DOHH2 (cell line): ENCODE results near the gene GLDC.

Experiments used
- H3F3A ChIP-seq: fragments of 200-600 bp; sonication (generic), shearing (Covaris generic); 2 replicates; pipeline ENCODE4 v1.6.0; 2016; ENCODE audit warnings: antibody characterized with exemption, mild to moderate bottlenecking; ENCODE audit not compliant: control insufficient read depth, insufficient read depth
- H3K27ac ChIP-seq: fragments of 200-600 bp; sonication (generic); 2 replicates; pipeline ENCODE4 v1.5.1; 2014; ENCODE audit warnings: low read depth, mild to moderate bottlenecking, low read length, moderate library complexity
- H3K27me3 ChIP-seq: fragments of 200-600 bp; sonication (generic); 2 replicates; pipeline ENCODE4 v1.6.1; 2014; ENCODE audit warnings: mild to moderate bottlenecking, low read length, mixed read lengths; ENCODE audit not compliant: control insufficient read depth
- H3K36me3 ChIP-seq: fragments of 200-600 bp; sonication (generic); 2 replicates; pipeline ENCODE4 v1.6.1; 2014; ENCODE audit warnings: mild to moderate bottlenecking, low read length, moderate library complexity, mixed read lengths; ENCODE audit not compliant: control insufficient read depth
- H3K4me1 ChIP-seq: fragments of 200-600 bp; sonication (generic); 2 replicates; pipeline ENCODE4 v1.6.1; 2014; ENCODE audit warnings: mild to moderate bottlenecking, low read length, mixed read lengths; ENCODE audit not compliant: control insufficient read depth
- H3K4me2 ChIP-seq: fragments of 200-600 bp; sonication (generic); 2 replicates; pipeline ENCODE4 v1.6.0; 2014; ENCODE audit warnings: mild to moderate bottlenecking, low read length, moderate library complexity
- H3K4me3 ChIP-seq: fragments of 200-600 bp; sonication (generic); 2 replicates; pipeline ENCODE4 v1.5.1; 2014; ENCODE audit warnings: mild to moderate bottlenecking, low read length, mixed read lengths
- H3K79me2 ChIP-seq: fragments of 200-600 bp; sonication (generic); 2 replicates; pipeline ENCODE4 v1.6.1; 2014; ENCODE audit warnings: mild to moderate bottlenecking, low read length, mixed read lengths; ENCODE audit not compliant: control insufficient read depth
- H3K9me2 ChIP-seq: fragments of 200-600 bp; sonication (generic); replicated peaks from 2 replicates; pipeline ENCODE4 v1.6.1; 2014; ENCODE audit warnings: mild to moderate bottlenecking, low read length, mixed read lengths; ENCODE audit not compliant: control insufficient read depth
- H3K9me3 ChIP-seq: fragments of 200-600 bp; sonication (generic); 2 replicates; pipeline ENCODE4 v1.6.1; 2014; ENCODE audit warnings: antibody characterized with exemption, low read length, mixed read lengths; ENCODE audit not compliant: control insufficient read depth, insufficient read depth
- H4K20me1 ChIP-seq: fragments of 200-600 bp; sonication (generic); 2 replicates; pipeline ENCODE4 v1.6.0; 2014; ENCODE audit warnings: low read depth, mild to moderate bottlenecking, antibody characterized with exemption, low read length, moderate library complexity; ENCODE audit not compliant: control insufficient read depth, insufficient read depth
- CTCF ChIP-seq: fragments of 200-600 bp; sonication (generic); IDR thresholded peaks from one replicate; pipeline ENCODE4 v1.5.1; 2014; ENCODE audit warnings: antibody characterized with exemption, mild to moderate bottlenecking, low read depth, low read length; ENCODE audit not compliant: poor library complexity, severe bottlenecking
- EZH2phosphoT487 ChIP-seq: fragments of 200-600 bp; sonication (generic); IDR thresholded peaks from 2 replicates; pipeline ENCODE4 v1.6.1; 2017; ENCODE audit warnings: borderline replicate concordance, mild to moderate bottlenecking, antibody characterized with exemption, low read length, moderate library complexity, mixed read lengths

Gene GLDC

GRCh38 chr9:6616951-6617602 is 28.5 kb downstream of the GLDC start:
- Histone ChIP-seq H3K4me3 (no peak overlapping the region), H3K4me2 (no peak overlapping the region)

GRCh38 chr9:6614489-6614888 is 31.0 kb downstream of the GLDC start:
- Histone ChIP-seq H3K27ac (no peak overlapping the region), H3K9me3 (no peaks in the 10 kb centered on the region), H3K36me3 (no peaks in the 10 kb centered on the region), H3K79me2 (no peaks in the 10 kb centered on the region), H3K9me2 (no peaks in the 10 kb centered on the region), H3K27me3 (peaks cover 10% of the 10 kb centered on the region), H3K4me2 (no peak overlapping the region), H3F3A (no peaks in the 10 kb centered on the region), H3K4me3 (no peak overlapping the region), H4K20me1 (no peaks in the 10 kb centered on the region), H3K4me1 (no peaks in the 10 kb centered on the region)
- TF ChIP-seq CTCF (no peak), EZH2phosphoT487 (no peak)

More at GRCh38 chr9:6616951-6617602, 28.5 kb downstream of the GLDC start:
- Histone ChIP-seq H3K27me3 (peaks cover 27% of the 10 kb centered on the region), H3K79me2 (no peaks in the 10 kb centered on the region), H4K20me1 (no peaks in the 10 kb centered on the region), H3K9me3 (no peaks in the 10 kb centered on the region), H3F3A (no peaks in the 10 kb centered on the region), H3K36me3 (no peaks in the 10 kb centered on the region), H3K27ac (no peak overlapping the region), H3K4me1 (peaks cover 4% of the 10 kb centered on the region; the same call in 1 of the 2 replicates), H3K9me2 (no peaks in the 10 kb centered on the region)
- TF ChIP-seq EZH2phosphoT487 (no peak), CTCF (no peak)

- Histone ChIP-seq H3K9me2 (no peaks in the 10 kb centered on the region), H3K36me3 (no peaks in the 10 kb centered on the region), H3K27ac (no peak overlapping the region), H3K4me3 (no peak overlapping the region), H3K79me2 (no peaks in the 10 kb centered on the region), H4K20me1 (no peaks in the 10 kb centered on the region), H3K4me1 (no peaks in the 10 kb centered on the region), H3K27me3 (no peaks in the 10 kb centered on the region; the same call in 1 of the 2 replicates), H3K4me2 (no peak overlapping the region), H3F3A (no peaks in the 10 kb centered on the region), H3K9me3 (no peaks in the 10 kb centered on the region)
- TF ChIP-seq EZH2phosphoT487 (no peak), CTCF (no peak)
These were observed 33.7 kb downstream of the GLDC start for GRCh38 chr9:6611865-6612264.
